ENCODE results near the gene PLK5. TPM values are rescaled to one million over a fixed set of nuclear protein-coding genes. Genes with fewer than 3 reads are reported as not detected.

PLK5 gene
- polyA plus RNA-seq, 1 donor from 2014 or later = 3.6 TPM

- H2AFZ ChIP-seq (ENCODE audit: low read depth, low read length) = no peak overlapping the region
- no peaks in the 10 kb centered on the region for H4K20me1 ChIP-seq (ENCODE audit: insufficient read depth)
- H3K79me2 ChIP-seq (replicated peaks; ENCODE audit: insufficient read depth, low read length) = peaks cover 19% of the 10 kb centered on the region
- no peaks in the 10 kb centered on the region for H3K9me2 ChIP-seq (ENCODE audit: insufficient read depth, low read length)
- no peaks in the 10 kb centered on the region for H3K36me3 ChIP-seq (ENCODE audit: insufficient read depth, low read length)
- H3K4me2 ChIP-seq (ENCODE audit: low read length) = no peak overlapping the region
- H3K4me3 ChIP-seq (ENCODE audit: low read length) = no peak overlapping the region
- no peaks in the 10 kb centered on the region for H3K27me3 ChIP-seq (ENCODE audit: insufficient read depth, low read depth, low read length)
- no peaks in the 10 kb centered on the region for H3K9me3 ChIP-seq (ENCODE audit: low read length)
- H3K9ac ChIP-seq (ENCODE audit: low read length) = no peak overlapping the region
- TF ChIP-seq EZH2 (IDR thresholded peaks at IDR 0.05; ENCODE audit: borderline replicate concordance, insufficient read depth, low read length, poor library complexity, severe bottlenecking) = no peak
- TF ChIP-seq SMC3 (conservative IDR thresholded peaks at IDR 0.05; ENCODE audit: poor library complexity) = no peak
- no peak for TF ChIP-seq RAD21 (conservative IDR thresholded peaks at IDR 0.05)
- no peak for TF ChIP-seq MXI1 (conservative IDR thresholded peaks at IDR 0.05; ENCODE audit: poor library complexity, severe bottlenecking)
- TF ChIP-seq EP300 (conservative IDR thresholded peaks at IDR 0.05; ENCODE audit: poor library complexity, severe bottlenecking) = no peak
- TF ChIP-seq POLR2AphosphoS5 (IDR thresholded peaks at IDR 0.05) = no peak
- no peak for TF ChIP-seq REST (IDR thresholded peaks at IDR 0.05; ENCODE audit: borderline replicate concordance)
- no peak for TF ChIP-seq TAF1 (IDR thresholded peaks at IDR 0.05; ENCODE audit: low read depth)
- no peak for TF ChIP-seq CTCF (IDR thresholded peaks at IDR 0.05; ENCODE audit: poor library complexity, severe bottlenecking)
- H3K27ac ChIP-seq (ENCODE audit: low read length) = no peak overlapping the region
- no peaks in the 10 kb centered on the region for H3F3A ChIP-seq (ENCODE audit: insufficient read depth, low read length, poor library complexity, severe bottlenecking)
Measured at GRCh38 chr19:1570836-1571235, 47.0 kb downstream of the PLK5 start.

- no peaks in the 10 kb centered on the region for H3K9me3 ChIP-seq (ENCODE audit: low read length)
- H3K79me2 ChIP-seq (replicated peaks; ENCODE audit: insufficient read depth, low read length) = peaks cover 14% of the 10 kb centered on the region
- no peaks in the 10 kb centered on the region for H3K9me2 ChIP-seq (ENCODE audit: insufficient read depth, low read length)
- H4K20me1 ChIP-seq (ENCODE audit: insufficient read depth) = no peaks in the 10 kb centered on the region
- H3F3A ChIP-seq (ENCODE audit: insufficient read depth, low read length, poor library complexity, severe bottlenecking) = no peaks in the 10 kb centered on the region
- H3K4me3 ChIP-seq (ENCODE audit: low read length) = no peak overlapping the region
- no peaks in the 10 kb centered on the region for H3K27me3 ChIP-seq (ENCODE audit: insufficient read depth, low read depth, low read length)
- no peak overlapping the region for H3K9ac ChIP-seq (ENCODE audit: low read length)
- TF ChIP-seq CTCF (IDR thresholded peaks at IDR 0.05; ENCODE audit: poor library complexity, severe bottlenecking) = no peak
- TF ChIP-seq EZH2 (IDR thresholded peaks at IDR 0.05; ENCODE audit: borderline replicate concordance, insufficient read depth, low read length, poor library complexity, severe bottlenecking) = no peak
- no peak for TF ChIP-seq TAF1 (IDR thresholded peaks at IDR 0.05; ENCODE audit: low read depth)
- TF ChIP-seq SMC3 (conservative IDR thresholded peaks at IDR 0.05; ENCODE audit: poor library complexity) = no peak
- no peak for TF ChIP-seq RAD21 (conservative IDR thresholded peaks at IDR 0.05)
- no peak for TF ChIP-seq EP300 (conservative IDR thresholded peaks at IDR 0.05; ENCODE audit: poor library complexity, severe bottlenecking)
- TF ChIP-seq POLR2AphosphoS5 (IDR thresholded peaks at IDR 0.05) = no peak
- no peak for TF ChIP-seq MXI1 (conservative IDR thresholded peaks at IDR 0.05; ENCODE audit: poor library complexity, severe bottlenecking)
- no peaks in the 10 kb centered on the region for H3K36me3 ChIP-seq (ENCODE audit: insufficient read depth, low read length)
- H2AFZ ChIP-seq (ENCODE audit: low read depth, low read length) = no peak overlapping the region
- H3K27ac ChIP-seq (ENCODE audit: low read length) = no peak overlapping the region
- no peak overlapping the region for H3K4me2 ChIP-seq (ENCODE audit: low read length)
Measured at GRCh38 chr19:1571358-1571757, 47.5 kb downstream of the PLK5 start.
